HepG2 (cell line): ENCODE data around the gene CHMP6.

Experiments
- CBX2 ChIP-seq, 2 experiments: fragments of 200-600 bp in 1 of 2; sonication (generic); formaldehyde crosslinking in 1 of 2; IDR thresholded peaks; 2 replicates each; pipeline versions ENCODE4 v1.7.0 to v1.8.1; 2018 to 2022; ENCODE audit warnings: low read depth in 2 of 2, low read length in 1 of 2, mild to moderate bottlenecking in 1 of 2, missing genetic modification reagents in 1 of 2
- CTCF ChIP-seq: sonication (generic); formaldehyde crosslinking; IDR thresholded peaks from 2 replicates; pipeline ENCODE4 v1.5.0; 2020; ENCODE audit warnings: mild to moderate bottlenecking, missing genetic modification reagents, moderate library complexity
- FOXP1 ChIP-seq, 2 experiments: fragments of 450-650 bp in 1 of 2; IDR thresholded peaks; 2 replicates each; pipeline ENCODE4 v1.6.1; 2017 to 2018; ENCODE audit warnings: antibody characterized with exemption in 1 of 2
- KDM5B ChIP-seq: sonication (generic); formaldehyde crosslinking; IDR thresholded peaks from 2 replicates; pipeline ENCODE4 v1.4.0; 2020; ENCODE audit warnings: missing genetic modification reagents, mild to moderate bottlenecking, borderline replicate concordance
- PBX3 ChIP-seq: sonication (generic); formaldehyde crosslinking; IDR thresholded peaks from 2 replicates; pipeline ENCODE4 v1.8.1; 2023; ENCODE audit warnings: missing genetic modification reagents, inconsistent platforms, borderline replicate concordance
- POLR2A ChIP-seq, 2 experiments: IDR thresholded peaks; 2 replicates each; pipeline ENCODE4 v1.6.1; 2011; ENCODE audit warnings: low read depth in 2 of 2, low read length in 2 of 2, mild to moderate bottlenecking in 1 of 2, moderate library complexity in 1 of 2; ENCODE audit not compliant: insufficient read depth in 1 of 2
- RFX5 ChIP-seq: IDR thresholded peaks from 2 replicates; pipeline ENCODE4 v1.6.1; 2011; ENCODE audit warnings: low read depth, low read length, improper control_type of control experiment
- SCMH1 ChIP-seq: sonication (generic); formaldehyde crosslinking; IDR thresholded peaks from 2 replicates; pipeline ENCODE4 v1.9.0; 2021; ENCODE audit warnings: missing genetic modification reagents, mild to moderate bottlenecking, borderline replicate concordance
- ZNF740 ChIP-seq: sonication (generic); formaldehyde crosslinking; IDR thresholded peaks from 2 replicates; pipeline ENCODE4 v1.4.0; 2020; ENCODE audit warnings: missing genetic modification reagents

- TF ChIP-seq POLR2A (IDR thresholded peaks at IDR 0.05; ENCODE audit: insufficient read depth in 1 of 2, low read depth in 2 of 2, low read length in 2 of 2) (no peak), KDM5B (CRISPR knock-in tag) (no peak), CBX2 (IDR thresholded peaks at IDR 0.05; ENCODE audit: low read depth, low read length) (no peak), CBX2 (CRISPR knock-in tag; IDR thresholded peaks at IDR 0.05; ENCODE audit: low read depth) (no peak), CTCF (no peak), ZNF740 (no peak), FOXP1 (IDR thresholded peaks at IDR 0.05) (no peak), FOXP1 (CRISPR knock-in tag; IDR thresholded peaks at IDR 0.05) (no peak), RFX5 (no peak), SCMH1 (CRISPR knock-in tag) (no peak), PBX3 (CRISPR knock-in tag) (no peak)
Measured at GRCh38 chr17:81020767-81021497, 29.3 kb downstream of the CHMP6 start.
